ENCODE data around the gene CIITA.

CIITA gene

GRCh38 chr16:10930755-10931093, 53.7 kb downstream of the CIITA start:
- TF ChIP-seq, protein P1, sequence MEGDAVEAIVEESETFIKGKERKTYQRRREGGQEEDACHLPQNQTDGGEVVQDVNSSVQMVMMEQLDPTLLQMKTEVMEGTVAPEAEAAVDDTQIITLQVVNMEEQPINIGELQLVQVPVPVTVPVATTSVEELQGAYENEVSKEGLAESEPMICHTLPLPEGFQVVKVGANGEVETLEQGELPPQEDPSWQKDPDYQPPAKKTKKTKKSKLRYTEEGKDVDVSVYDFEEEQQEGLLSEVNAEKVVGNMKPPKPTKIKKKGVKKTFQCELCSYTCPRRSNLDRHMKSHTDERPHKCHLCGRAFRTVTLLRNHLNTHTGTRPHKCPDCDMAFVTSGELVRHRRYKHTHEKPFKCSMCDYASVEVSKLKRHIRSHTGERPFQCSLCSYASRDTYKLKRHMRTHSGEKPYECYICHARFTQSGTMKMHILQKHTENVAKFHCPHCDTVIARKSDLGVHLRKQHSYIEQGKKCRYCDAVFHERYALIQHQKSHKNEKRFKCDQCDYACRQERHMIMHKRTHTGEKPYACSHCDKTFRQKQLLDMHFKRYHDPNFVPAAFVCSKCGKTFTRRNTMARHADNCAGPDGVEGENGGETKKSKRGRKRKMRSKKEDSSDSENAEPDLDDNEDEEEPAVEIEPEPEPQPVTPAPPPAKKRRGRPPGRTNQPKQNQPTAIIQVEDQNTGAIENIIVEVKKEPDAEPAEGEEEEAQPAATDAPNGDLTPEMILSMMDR (IDR thresholded peaks at IDR 0.05; ENCODE audit: extremely low read depth, missing control alignments) = no peak
- DNase-seq (ENCODE audit: low spot score) = no peak

- TF ChIP-seq, protein P1 (IDR thresholded peaks at IDR 0.05; ENCODE audit: extremely low read depth, missing control alignments) = no peak
- DNase-seq (ENCODE audit: low spot score) = no peak
These were observed 54.1 kb downstream of the CIITA start for GRCh38 chr16:10931134-10931533.

- TF ChIP-seq, protein P1 (IDR thresholded peaks at IDR 0.05; ENCODE audit: extremely low read depth, missing control alignments) = no peak
- no peak for DNase-seq (ENCODE audit: low spot score)
These were observed 55.1 kb downstream of the CIITA start for GRCh38 chr16:10931977-10932632.

DNA sequence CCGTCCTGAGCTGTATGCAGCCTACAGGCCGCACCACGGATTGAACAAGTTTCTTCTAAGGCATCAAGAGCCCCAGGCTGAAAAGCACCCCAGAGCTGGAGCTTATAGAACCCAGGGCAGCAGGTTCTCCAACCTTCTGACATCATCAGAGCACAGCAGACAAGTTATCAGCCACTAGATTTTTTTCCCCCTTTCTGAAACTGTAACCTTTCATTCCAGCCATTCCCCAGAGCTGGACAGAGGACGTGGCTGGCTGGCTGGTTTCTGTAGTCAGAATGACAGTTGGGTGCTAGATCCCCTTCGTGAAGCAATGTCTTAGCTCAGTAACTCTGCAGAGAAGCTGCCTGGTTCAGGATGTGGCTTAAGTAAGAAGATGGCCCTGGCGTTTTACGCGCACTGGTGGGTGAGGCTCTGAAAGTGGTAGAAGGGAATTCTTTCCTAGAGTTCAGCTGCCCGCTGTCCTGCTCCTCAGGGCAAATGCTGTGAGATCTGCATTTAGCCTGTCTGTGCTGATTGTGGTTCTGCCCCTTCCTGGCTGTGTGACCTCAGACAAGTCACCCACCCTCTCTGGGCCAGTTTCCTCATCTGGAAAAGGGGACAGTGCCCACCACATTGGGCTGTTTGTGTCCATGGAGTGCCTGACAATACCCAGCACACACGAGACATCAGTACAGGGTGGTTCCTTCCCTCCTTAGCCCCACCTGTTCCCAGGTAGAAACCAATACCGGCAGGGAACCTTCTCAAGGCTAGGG, 56.1 kb downstream of the CIITA start:
- no peak for DNase-seq (ENCODE audit: low spot score)
- TF ChIP-seq, protein P1 (IDR thresholded peaks at IDR 0.05; ENCODE audit: extremely low read depth, missing control alignments) = no peak

- no peak for DNase-seq (ENCODE audit: low spot score)
- TF ChIP-seq, protein P1 (IDR thresholded peaks at IDR 0.05; ENCODE audit: extremely low read depth, missing control alignments) = no peak
These were observed 56.9 kb downstream of the CIITA start for GRCh38 chr16:10933865-10934264.

- no peak for DNase-seq (ENCODE audit: low spot score)
- TF ChIP-seq, protein P1 (IDR thresholded peaks at IDR 0.05; ENCODE audit: extremely low read depth, missing control alignments) = no peak
These were observed 57.5 kb downstream of the CIITA start for GRCh38 chr16:10934325-10935107.
